GM12875 (cell line): ENCODE data around the gene AKIRIN1.

Experiments used
- H3K4me3 ChIP-seq: one replicate; pipeline ENCODE4 v1.5.1; 2011; ENCODE audit warnings: low read depth, low read length, control low read depth
- CTCF ChIP-seq: IDR thresholded peaks from 2 replicates; pipeline ENCODE4 v1.5.1; 2011; ENCODE audit warnings: low read depth, mild to moderate bottlenecking, control low read depth, inconsistent platforms, low read length, moderate library complexity, borderline replicate concordance; ENCODE audit not compliant: insufficient read depth

Gene AKIRIN1

GRCh38 chr1:38990738-38991637 lies at the start of gene AKIRIN1:
Gene AKIRIN1 (plus strand): TSS chr1:38991276. CDS start chr1:38991381, 105 bp downstream.
- TF ChIP-seq CTCF, result no peak
- H3K4me3 ChIP-seq, result peak within 1 kb of the TSS; percentile 73

- H3K4me3 ChIP-seq, result no peak within 1 kb of the TSS
- TF ChIP-seq CTCF, result no peak
These were observed 49.5 kb upstream of the AKIRIN1 start, which contains the start of gene RHBDL2 for GRCh38 chr1:38941527-38942019. Gene RHBDL2 (minus strand): TSS chr1:38941830. CDS start chr1:38919212, 22,618 bp downstream.

GRCh38 chr1:38942664-38943428 lies 48.2 kb upstream of the AKIRIN1 start:
- no peak for TF ChIP-seq CTCF
- H3K4me3 ChIP-seq, result no peak overlapping the region

- no peak for TF ChIP-seq CTCF
- H3K4me3 ChIP-seq, result no peak overlapping the region
These were observed 46.5 kb upstream of the AKIRIN1 start for GRCh38 chr1:38944547-38944946.

- no peak for TF ChIP-seq CTCF
- H3K4me3 ChIP-seq, result no peak overlapping the region
These were observed 40.5 kb upstream of the AKIRIN1 start for GRCh38 chr1:38950553-38950952.

GRCh38 chr1:38953433-38953860 lies 37.6 kb upstream of the AKIRIN1 start:
- no peak overlapping the region for H3K4me3 ChIP-seq
- no peak for TF ChIP-seq CTCF

- no peak overlapping the region for H3K4me3 ChIP-seq
- no peak for TF ChIP-seq CTCF
These were observed 32.1 kb upstream of the AKIRIN1 start for GRCh38 chr1:38958967-38959366.
